Measurements from ENCODE around the gene HIBADH.

Gene HIBADH

DNA sequence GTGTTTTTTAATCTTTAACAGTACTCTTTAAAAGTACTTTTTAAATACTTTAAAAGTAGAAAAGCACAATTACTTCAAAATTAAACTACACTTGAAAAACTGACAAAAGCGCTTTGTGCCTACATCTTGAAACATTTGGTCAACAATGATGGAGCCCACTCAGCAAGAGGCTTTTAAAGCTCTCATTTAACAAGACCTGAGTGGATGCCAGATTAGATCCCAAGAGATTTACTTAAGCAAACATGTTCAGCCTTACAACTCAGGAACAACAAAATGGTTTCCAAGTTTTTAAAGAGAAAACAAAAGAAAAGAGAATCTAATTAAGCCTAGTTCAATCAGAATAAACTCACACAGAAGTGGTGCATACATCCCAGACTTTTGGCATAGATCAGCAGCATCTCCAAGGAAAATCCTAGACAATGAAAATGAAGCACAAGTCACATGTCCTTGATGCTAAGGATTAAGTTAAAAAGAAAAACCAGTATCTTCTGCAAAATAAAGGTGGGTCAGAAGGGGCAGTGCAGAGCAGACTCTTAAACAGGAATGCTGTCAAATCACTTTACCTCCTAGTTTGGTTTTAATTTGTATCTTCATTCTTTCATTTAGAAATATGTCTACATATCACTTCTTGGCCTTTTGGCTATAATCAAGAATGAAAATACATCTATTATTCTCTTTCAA is 26.2 kb downstream of the HIBADH start:
- TF ChIP-seq ZFX (IDR thresholded peaks at IDR 0.05; ENCODE audit: borderline replicate concordance) = no peak
- TF ChIP-seq, protein P1, sequence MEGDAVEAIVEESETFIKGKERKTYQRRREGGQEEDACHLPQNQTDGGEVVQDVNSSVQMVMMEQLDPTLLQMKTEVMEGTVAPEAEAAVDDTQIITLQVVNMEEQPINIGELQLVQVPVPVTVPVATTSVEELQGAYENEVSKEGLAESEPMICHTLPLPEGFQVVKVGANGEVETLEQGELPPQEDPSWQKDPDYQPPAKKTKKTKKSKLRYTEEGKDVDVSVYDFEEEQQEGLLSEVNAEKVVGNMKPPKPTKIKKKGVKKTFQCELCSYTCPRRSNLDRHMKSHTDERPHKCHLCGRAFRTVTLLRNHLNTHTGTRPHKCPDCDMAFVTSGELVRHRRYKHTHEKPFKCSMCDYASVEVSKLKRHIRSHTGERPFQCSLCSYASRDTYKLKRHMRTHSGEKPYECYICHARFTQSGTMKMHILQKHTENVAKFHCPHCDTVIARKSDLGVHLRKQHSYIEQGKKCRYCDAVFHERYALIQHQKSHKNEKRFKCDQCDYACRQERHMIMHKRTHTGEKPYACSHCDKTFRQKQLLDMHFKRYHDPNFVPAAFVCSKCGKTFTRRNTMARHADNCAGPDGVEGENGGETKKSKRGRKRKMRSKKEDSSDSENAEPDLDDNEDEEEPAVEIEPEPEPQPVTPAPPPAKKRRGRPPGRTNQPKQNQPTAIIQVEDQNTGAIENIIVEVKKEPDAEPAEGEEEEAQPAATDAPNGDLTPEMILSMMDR (IDR thresholded peaks at IDR 0.05) = no peak
- no peak overlapping the region for H3K27ac ChIP-seq

DNA sequence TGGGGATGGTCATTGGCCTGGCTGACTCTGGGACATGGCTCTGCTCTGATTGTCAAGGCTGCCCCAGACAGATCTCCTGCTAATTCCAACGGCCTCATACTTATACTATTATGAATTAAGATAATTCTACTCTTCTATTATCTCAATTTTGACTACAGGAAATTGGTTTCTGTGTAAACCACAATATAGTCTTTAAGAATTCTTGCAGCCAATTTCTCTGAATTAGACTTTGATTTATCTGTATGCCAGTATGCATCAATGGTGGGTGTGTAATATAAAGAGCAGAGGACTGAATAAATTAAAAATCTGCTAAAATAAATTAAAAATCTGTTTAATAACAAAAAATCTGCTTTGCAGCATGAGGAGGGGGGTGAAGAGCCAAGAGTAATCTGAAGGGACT is 27.0 kb downstream of the HIBADH start:
- TF ChIP-seq ZFX (IDR thresholded peaks at IDR 0.05; ENCODE audit: borderline replicate concordance) = no peak
- TF ChIP-seq, protein P1 (IDR thresholded peaks at IDR 0.05) = no peak

DNA sequence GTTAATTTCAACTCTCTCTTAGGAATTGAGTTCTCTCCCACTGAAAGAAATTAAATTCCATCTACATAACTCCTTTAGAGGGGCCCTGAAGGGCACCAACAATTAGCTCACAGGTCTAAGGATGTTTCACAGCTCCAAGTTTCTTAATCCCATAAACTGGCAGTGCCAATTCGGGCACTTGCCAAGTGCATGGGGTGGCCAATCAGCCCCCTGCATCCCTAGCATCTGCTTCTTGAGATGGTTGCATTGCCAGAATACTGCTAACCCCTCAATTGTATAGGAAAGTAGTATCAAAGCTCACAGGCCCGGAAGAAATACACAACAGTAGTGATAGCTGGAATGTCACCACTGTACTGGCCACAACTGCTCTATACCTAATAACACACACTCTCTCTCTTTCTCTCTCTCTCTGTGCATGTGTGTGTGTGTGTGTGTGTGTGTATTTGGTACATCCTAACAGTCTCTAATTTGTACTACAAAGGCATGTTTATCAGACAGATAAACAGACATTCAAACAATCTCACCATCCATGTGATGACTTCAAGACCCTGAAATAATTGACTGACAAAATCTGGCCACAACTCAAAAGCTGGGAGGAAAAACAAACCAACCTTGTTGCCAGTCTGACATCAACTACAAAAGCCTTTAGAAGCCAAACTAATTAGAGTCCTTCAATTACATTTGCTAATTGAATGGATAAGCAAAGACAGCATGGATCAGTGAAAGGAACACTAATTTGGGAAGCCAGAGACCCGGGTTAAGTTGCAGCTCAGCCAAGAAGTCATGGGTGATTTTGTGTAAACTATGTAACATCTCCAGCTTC is 27.8 kb downstream of the HIBADH start:
- no peak for TF ChIP-seq ZFX (IDR thresholded peaks at IDR 0.05; ENCODE audit: borderline replicate concordance)
- TF ChIP-seq, protein P1 (IDR thresholded peaks at IDR 0.05) = no peak
- H3K27ac ChIP-seq = no peak overlapping the region

More for the DNA sequence above, 27.0 kb downstream of the HIBADH start:
- no peak overlapping the region for H3K27ac ChIP-seq

DNA sequence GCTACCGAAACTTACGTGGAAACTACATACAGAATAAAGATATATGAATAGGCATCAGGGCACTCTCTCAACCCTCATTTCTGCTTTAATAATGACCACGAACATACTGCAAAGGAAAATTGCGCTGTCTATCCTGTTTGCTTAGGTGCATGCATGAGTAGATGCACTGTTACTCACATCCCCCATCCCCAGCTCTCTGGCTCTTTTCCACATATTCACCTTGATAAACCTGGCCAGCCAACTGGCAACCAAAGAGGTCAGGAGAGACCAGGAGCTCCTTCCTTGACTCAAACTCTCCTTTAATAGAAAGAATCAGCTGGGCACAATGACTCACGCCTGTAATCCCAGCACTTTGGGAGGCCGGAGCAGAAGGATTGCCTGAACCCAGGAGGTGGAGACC is 29.6 kb downstream of the HIBADH start:
- TF ChIP-seq ZFX (IDR thresholded peaks at IDR 0.05; ENCODE audit: borderline replicate concordance) = no peak
- H3K27ac ChIP-seq = no peak overlapping the region

DNA sequence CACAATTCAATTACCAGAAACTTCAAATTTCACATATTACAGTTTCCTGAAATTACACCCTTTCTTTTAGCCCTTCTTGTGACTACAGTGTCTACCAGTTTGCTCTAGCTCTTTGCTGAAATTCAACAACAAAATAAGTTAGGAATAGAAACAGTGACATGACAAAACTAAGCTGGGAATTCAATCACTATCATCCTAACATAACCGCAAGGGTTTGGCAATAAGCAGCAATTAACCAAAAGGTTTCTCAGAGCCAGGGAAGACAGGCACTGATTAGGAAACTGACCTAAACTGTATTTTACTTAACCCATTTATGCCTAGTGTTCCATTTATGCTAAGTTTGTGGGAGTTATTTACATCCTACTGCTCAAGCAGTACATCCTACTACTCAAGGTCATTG is 31.3 kb downstream of the HIBADH start:
- no peak overlapping the region for H3K27ac ChIP-seq
- TF ChIP-seq, protein P1 (IDR thresholded peaks at IDR 0.05) = no peak
- no peak for TF ChIP-seq ZFX (IDR thresholded peaks at IDR 0.05; ENCODE audit: borderline replicate concordance)

DNA sequence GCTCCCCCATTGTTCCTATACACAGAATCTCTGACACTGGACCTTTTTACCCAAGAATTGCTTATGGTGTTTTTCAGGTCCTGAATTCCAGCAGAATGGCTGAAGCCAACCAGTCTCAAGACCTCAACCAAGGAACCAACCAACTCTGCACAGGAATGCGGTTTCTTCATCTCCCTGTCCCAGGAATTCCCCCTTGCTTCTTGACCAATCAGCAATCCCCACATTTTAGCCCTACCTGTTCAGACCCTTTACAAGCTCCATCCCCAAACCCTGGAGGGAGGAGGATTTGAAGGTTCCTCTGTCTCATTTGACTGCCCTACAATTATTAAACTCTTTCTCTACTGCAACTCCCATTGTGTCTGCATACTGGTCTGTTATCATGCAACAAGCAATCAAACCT is 35.5 kb downstream of the HIBADH start:
- no peak overlapping the region for H3K27ac ChIP-seq
- TF ChIP-seq, protein P1 (IDR thresholded peaks at IDR 0.05) = no peak
- no peak for TF ChIP-seq ZFX (IDR thresholded peaks at IDR 0.05; ENCODE audit: borderline replicate concordance)

DNA sequence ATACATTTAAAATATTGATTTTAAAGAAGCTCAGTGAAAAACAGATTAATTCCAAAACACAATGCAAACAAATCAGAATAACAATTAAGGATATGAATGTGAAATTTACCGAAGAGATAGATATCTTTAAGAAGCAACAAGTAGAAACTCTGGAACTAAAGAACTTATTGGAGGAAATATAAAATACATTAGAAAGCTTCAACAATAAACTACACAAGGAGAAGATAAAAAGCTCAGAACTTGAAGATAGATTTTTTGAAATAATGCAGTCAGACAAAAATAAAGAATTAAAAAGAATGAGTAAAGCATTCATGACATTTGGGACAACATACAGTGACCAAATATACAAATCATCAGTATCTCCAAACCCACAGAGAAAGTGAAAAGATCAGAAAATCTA is 43.2 kb downstream of the HIBADH start:
- H3K27ac ChIP-seq = no peak overlapping the region
- TF ChIP-seq, protein P1 (IDR thresholded peaks at IDR 0.05) = no peak
- TF ChIP-seq ZFX (IDR thresholded peaks at IDR 0.05; ENCODE audit: borderline replicate concordance) = no peak
